Hepatocyte (in vitro differentiated cells): ENCODE results near the gene TRIM10.

Experiments used
- CTCF ChIP-seq: fragments of 200-600 bp; sonication (generic); IDR thresholded peaks from 2 replicates; pipeline ENCODE4 v1.5.1; 2016; ENCODE audit warnings: antibody characterized with exemption, mild to moderate bottlenecking; ENCODE audit not compliant: poor library complexity
- EZH2 ChIP-seq: fragments of 200-600 bp; sonication (generic); IDR thresholded peaks from 2 replicates; pipeline ENCODE4 v1.6.1; 2016; ENCODE audit warnings: antibody characterized with exemption, mild to moderate bottlenecking, borderline replicate concordance
- EZH2phosphoT487 ChIP-seq: fragments of 200-600 bp; sonication (generic); IDR thresholded peaks from one replicate; pipeline ENCODE4 v1.6.1; 2018; ENCODE audit warnings: antibody characterized with exemption, mild to moderate bottlenecking, low read depth, moderate library complexity; ENCODE audit not compliant: unreplicated experiment, severe bottlenecking

- TF ChIP-seq EZH2, result no peak
- no peak for TF ChIP-seq CTCF
- TF ChIP-seq EZH2phosphoT487, result no peak
These were observed 47.8 kb downstream of the TRIM10 start, which contains the start of gene TRIM31 for GRCh38 chr6:30113003-30113759.
